GM12872 (cell line): ENCODE measurements around the gene NEK1.

ENCODE experiments used
- CTCF ChIP-seq: IDR thresholded peaks from 3 replicates; pipeline ENCODE4 v1.5.1; 2011; ENCODE audit warnings: low read depth, mild to moderate bottlenecking, low read length, moderate library complexity; ENCODE audit not compliant: insufficient read depth

NEK1 gene

GRCh38 chr4:169611157-169611556 lies 1.2 kb downstream of the NEK1 start:
- no peak for TF ChIP-seq CTCF

- TF ChIP-seq CTCF = no peak
Observed at GRCh38 chr4:169604903-169605331, 7.5 kb downstream of the NEK1 start.

GRCh38 chr4:169604131-169604900 lies 8.1 kb downstream of the NEK1 start:
- no peak for TF ChIP-seq CTCF

GRCh38 chr4:169603312-169603711 lies 9.1 kb downstream of the NEK1 start:
- no peak for TF ChIP-seq CTCF

- no peak for TF ChIP-seq CTCF
Observed at GRCh38 chr4:169601016-169601771, 11.2 kb downstream of the NEK1 start.

GRCh38 chr4:169594560-169595195 lies 17.7 kb downstream of the NEK1 start:
- TF ChIP-seq CTCF = no peak

GRCh38 chr4:169593050-169593560 lies 19.3 kb downstream of the NEK1 start:
- TF ChIP-seq CTCF = no peak
